Transverse colon (tissue), 4 donors: Measurements from ENCODE around the gene RASGRP3.

Experiments
- CTCF ChIP-seq, 5 experiments: fragments of 200-600 bp in 3 of 5; fragments of 450-650 bp in 2 of 5; sonication (generic) in 3 of 5; IDR thresholded peaks; 1 replicate in 2 of 5; 2 replicates in 3 of 5; pipeline ENCODE4 v1.5.1; 2016 to 2017; ENCODE audit warnings: antibody characterized with exemption in 5 of 5, inconsistent platforms in 3 of 5, mild to moderate bottlenecking in 2 of 5, moderate library complexity in 1 of 5
- EP300 ChIP-seq: sonication (generic); formaldehyde crosslinking; IDR thresholded peaks from one replicate; pipeline ENCODE4 v1.6.1; 2017; ENCODE audit warnings: antibody characterized with exemption, low read depth
- POLR2A ChIP-seq: fragments of 450-650 bp; IDR thresholded peaks from one replicate; pipeline ENCODE4 v1.6.1; 2016; ENCODE audit warnings: antibody characterized with exemption, mild to moderate bottlenecking, moderate library complexity
- POLR2AphosphoS5 ChIP-seq, 3 donors: sonication (generic); formaldehyde crosslinking; IDR thresholded peaks; one replicate each; pipeline ENCODE4 v1.6.1; 2016; ENCODE audit warnings: antibody characterized with exemption in 3 of 3

- TF ChIP-seq CTCF (IDR thresholded peaks at IDR 0.05) (no peak), POLR2AphosphoS5 (IDR thresholded peaks at IDR 0.05) (no peak), EP300 (no peak), POLR2A (no peak)
These were observed 34.1 kb downstream of the RASGRP3 start for GRCh38 chr2:33510586-33510968.
